Spleen (tissue), 11 donors: ENCODE data around the gene FAP. TPM values are rescaled to one million over a fixed set of nuclear protein-coding genes. Genes with fewer than 3 reads are reported as not detected.

Experiments
- DNase-seq: peaks from one replicate; pipeline ENCODE4 v3.0.0-alpha.2; 2020
- H3K27ac ChIP-seq, 8 donors: fragments of 200-600 bp; sonication (generic) in 7 of 8; 1 replicate in 4 of 8; 2 replicates in 4 of 8; pipeline versions ENCODE4 v1.5.0 to v1.8.0; 2016 to 2021; ENCODE audit warnings: inconsistent platforms in 4 of 8, mild to moderate bottlenecking in 4 of 8, moderate library complexity in 1 of 8
- H3K27me3 ChIP-seq, 7 donors: fragments of 200-600 bp; sonication (generic) in 6 of 7; replicated peaks in 1 of 7; 1 replicate in 4 of 7; 2 replicates in 3 of 7; pipeline versions ENCODE4 v1.5.0 to v1.8.0; 2016 to 2021; ENCODE audit warnings: inconsistent platforms in 3 of 7, mild to moderate bottlenecking in 1 of 7
- H3K36me3 ChIP-seq, 6 donors: fragments of 200-600 bp; sonication (generic) in 5 of 6; 1 replicate in 4 of 6; 2 replicates in 2 of 6; pipeline versions ENCODE4 v1.5.0 to v1.8.0; 2016 to 2021; ENCODE audit warnings: inconsistent platforms in 2 of 6
- H3K4me1 ChIP-seq, 6 donors: fragments of 200-600 bp; sonication (generic) in 5 of 6; 1 replicate in 3 of 6; 2 replicates in 3 of 6; pipeline versions ENCODE4 v1.5.0 to v1.8.0; 2016 to 2021; ENCODE audit warnings: inconsistent platforms in 3 of 6
- H3K4me3 ChIP-seq, 8 donors: fragments of 200-600 bp; sonication (generic) in 7 of 8; 1 replicate in 4 of 8; 2 replicates in 4 of 8; pipeline versions ENCODE4 v1.5.0 to v1.8.0; 2016 to 2021; ENCODE audit warnings: inconsistent platforms in 4 of 8, mild to moderate bottlenecking in 4 of 8, moderate library complexity in 2 of 8
- H3K9me3 ChIP-seq, 8 donors: fragments of 200-600 bp; sonication (generic) in 7 of 8; 1 replicate in 4 of 8; 2 replicates in 4 of 8; pipeline versions ENCODE4 v1.5.0 to v1.8.0; 2016 to 2021; ENCODE audit warnings: inconsistent platforms in 4 of 8
- CTCF ChIP-seq, 11 experiments: fragments of 200-600 bp in 7 of 11; fragments of 450-650 bp in 4 of 11; sonication (generic) in 4 of 11; IDR thresholded peaks in 8 of 11; conservative IDR thresholded peaks in 3 of 11; 1 replicate in 7 of 11; 2 replicates in 4 of 11; pipeline versions ENCODE4 v1.4.0 to v1.8.0; 2016 to 2021; ENCODE audit warnings: antibody characterized with exemption in 11 of 11, inconsistent platforms in 4 of 11, mild to moderate bottlenecking in 1 of 11
- POLR2A ChIP-seq, 3 donors: fragments of 450-650 bp; IDR thresholded peaks; one replicate each; pipeline ENCODE4 v1.5.1; 2017; ENCODE audit warnings: antibody characterized with exemption in 3 of 3, mild to moderate bottlenecking in 1 of 3
- POLR2AphosphoS5 ChIP-seq, 3 donors: sonication (generic); formaldehyde crosslinking; IDR thresholded peaks; one replicate each; pipeline ENCODE4 v1.5.1; 2017; ENCODE audit warnings: antibody characterized with exemption in 3 of 3
- WGBS, 5 donors: extraction: QIAGEN DNeasy Blood & Tissue Kit in 3 of 5; methylation state at CpG; one replicate each; pipeline versions ENCODE4 v1.1.5 to v1.1.7; 2013 to 2018; 5-methylcytosine and 5-hydroxymethylcytosine counted together
- intact Hi-C: fragments of 100-400 bp; cut with DNase I; formaldehyde crosslinking; loops from one replicate; pipeline ENCODE4 v1.15.0; 2023; ENCODE audit warnings: low total_unique reads
- polyA plus RNA-seq, 3 donors: library from polyadenylated mRNA; stranded (reverse); fragments of 200-250 nt; gene quantifications; one replicate each; pipeline ENCODE4 v1.2.1, GENCODE V29; 2013
- total RNA-seq, 7 donors: library from RNA; depleted of rRNA in 3 of 7; stranded (reverse); fragments of >200 nt in 3 of 7; fragmentation: NEBNext Ultra II Directional in 4 of 7; extraction: Animal tissue kit (Norgen Biotek cat#: 25700) in 4 of 7; gene quantifications; one replicate each; pipeline versions ENCODE4 v1.1.0 to v1.2.1, GENCODE V29; 2016 to 2021
- donor health status: healthy with polysubstance abuse.
- donor health status: DM: no; HTN: no; CAD: no; lungs with moderate emphysema.
- donor health status: DM: no; HTN: no; CAD: no.
- donor health status: Bipolar disorder and iron deficiency.
- donor health status: healthy.
- donor health status: DM: no; HTN: no; CAD: no.
- donor health status: DM: yes; HTN: yes; CAD: no.

FAP gene
- total and polyA plus RNA-seq, 10 donors = 0.82 to 11.8 (median 1.2) TPM

- WGBS, 5 donors = 70 to 81% (median 81%) methylated on average over 2 of the region's 2 CpGs
- Histone ChIP-seq H3K27me3 (peaks cover 0 to 9% (median 0%) of the 10 kb centered on the region in 7 donors), H3K4me3 (no peak overlapping the region), H3K9me3 (no peaks in the 10 kb centered on the region), H3K27ac (no peak overlapping the region), H3K36me3 (no peaks in the 10 kb centered on the region), H3K4me1 (no peaks in the 10 kb centered on the region)
- DNase-seq = no peak
- intact Hi-C loops = no loop called here
- TF ChIP-seq CTCF (IDR thresholded peaks at IDR 0.05 in 8 of 11, conservative IDR thresholded peaks at IDR 0.05 in 3 of 11) (no peak), POLR2AphosphoS5 (IDR thresholded peaks at IDR 0.05) (no peak), POLR2A (IDR thresholded peaks at IDR 0.05) (no peak)
These were observed 1.3 kb upstream of the FAP start for GRCh38 chr2:162244541-162245031.

- H3K4me3 ChIP-seq = no peak overlapping the region
- H3K4me1 ChIP-seq = no peaks in the 10 kb centered on the region
- intact Hi-C loops = no loop called here
- TF ChIP-seq CTCF (IDR thresholded peaks at IDR 0.05 in 8 of 11, conservative IDR thresholded peaks at IDR 0.05 in 3 of 11) = no peak
- TF ChIP-seq POLR2AphosphoS5 (IDR thresholded peaks at IDR 0.05) = no peak
- no peaks in the 10 kb centered on the region for H3K36me3 ChIP-seq
- no peak for DNase-seq
- peaks cover 0 to 9% (median 0%) of the 10 kb centered on the region in 7 donors for H3K27me3 ChIP-seq
- no peaks in the 10 kb centered on the region for H3K9me3 ChIP-seq
- no peak overlapping the region for H3K27ac ChIP-seq
- WGBS, 5 donors = 87 to 96% (median 91%) methylated on average over 1 of the region's 1 CpG
These were observed 470 bp upstream of the FAP start for GRCh38 chr2:162243715-162244114.

GRCh38 chr2:162242586-162243280 is 512 bp downstream of the FAP start:
- H3K27ac ChIP-seq = peak overlapping the region in 2 of 8 donors; percentile 0 to 5
- TF ChIP-seq POLR2AphosphoS5 (IDR thresholded peaks at IDR 0.05) (no peak), POLR2A (IDR thresholded peaks at IDR 0.05) (no peak), CTCF (IDR thresholded peaks at IDR 0.05 in 8 of 11, conservative IDR thresholded peaks at IDR 0.05 in 3 of 11) (no peak)
- H3K4me3 ChIP-seq = peak overlapping the region in 2 of 8 donors; percentile 10 to 17
- intact Hi-C loops = no loop called here
- no peaks in the 10 kb centered on the region for H3K36me3 ChIP-seq
- 53 to 71% (median 67%) methylated on average over 5 of the region's 5 CpGs for WGBS, 5 donors
- H3K27me3 ChIP-seq = peaks cover 0 to 9% (median 0%) of the 10 kb centered on the region in 7 donors
- H3K9me3 ChIP-seq = no peaks in the 10 kb centered on the region
- no peak for DNase-seq
- H3K4me1 ChIP-seq = no peaks in the 10 kb centered on the region

- no peak for TF ChIP-seq CTCF (IDR thresholded peaks at IDR 0.05 in 8 of 11, conservative IDR thresholded peaks at IDR 0.05 in 3 of 11)
- TF ChIP-seq POLR2AphosphoS5 (IDR thresholded peaks at IDR 0.05) = no peak
- TF ChIP-seq POLR2A (IDR thresholded peaks at IDR 0.05) = no peak
- WGBS, 5 donors = 87 to 95% (median 88%) methylated on average over 1 of the region's 1 CpG
- Histone ChIP-seq H3K27me3 (peaks cover 0 to 9% (median 0%) of the 10 kb centered on the region in 7 donors), H3K27ac (no peak overlapping the region), H3K36me3 (no peaks in the 10 kb centered on the region), H3K9me3 (no peaks in the 10 kb centered on the region), H3K4me3 (no peak overlapping the region), H3K4me1 (no peaks in the 10 kb centered on the region)
- intact Hi-C loops = no loop called here
- DNase-seq = no peak
These were observed 1.7 kb downstream of the FAP start for GRCh38 chr2:162241571-162241970.
